GM12891 (cell line): ENCODE results near the gene PHF21A.

Experiments
- POLR2A ChIP-seq: IDR thresholded peaks from 2 replicates; pipeline ENCODE4 v1.6.1; 2011; ENCODE audit warnings: low read depth, low read length, control low read depth
- POLR2AphosphoS5 ChIP-seq: IDR thresholded peaks from 2 replicates; pipeline ENCODE4 v1.6.1; 2011; ENCODE audit warnings: low read depth, low read length, control low read depth

DNA sequence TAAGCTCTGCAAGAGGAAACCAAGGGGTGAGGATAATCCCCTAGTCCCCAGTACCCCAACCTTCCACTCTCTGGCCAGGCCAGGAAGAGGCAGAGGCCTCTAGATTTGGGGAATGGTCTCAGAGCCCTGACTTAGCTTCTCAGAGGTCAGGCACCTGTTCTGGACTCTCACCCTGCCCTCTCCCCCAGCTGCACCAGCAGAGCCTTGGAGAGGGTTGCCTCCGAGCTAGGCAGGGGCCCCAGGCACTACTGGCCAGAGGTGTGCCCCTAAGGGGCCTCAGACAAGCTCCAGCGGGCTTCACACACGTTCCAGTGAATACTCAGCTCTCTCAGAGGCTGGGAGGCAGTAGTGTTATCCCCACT, 222.2 kb downstream of the PHF21A start:
- no peak for TF ChIP-seq POLR2A
- TF ChIP-seq POLR2AphosphoS5, result no peak
